BE2C (cell line): ENCODE data around the gene TXNDC5.

Experiments
- DNase-seq: peaks from one replicate; pipeline ENCODE4 v3.0.0-alpha.2; 2020
- H3K27me3 ChIP-seq: fragments of 250-450 bp; sonication (Bioruptor Pico); 2 replicates; pipeline ENCODE4 v1.5.1; 2020; ENCODE audit warnings: mild to moderate bottlenecking
- H3K36me3 ChIP-seq: fragments of 250-450 bp; sonication (Bioruptor Pico); 2 replicates; pipeline ENCODE4 v1.5.1; 2020; ENCODE audit warnings: mild to moderate bottlenecking
- H3K4me1 ChIP-seq: fragments of 250-450 bp; sonication (Bioruptor Pico); 2 replicates; pipeline ENCODE4 v1.5.1; 2020
- H3K4me3 ChIP-seq: 2 replicates; pipeline ENCODE4 v1.5.1; 2011; ENCODE audit warnings: low read depth, low read length
- H3K9me3 ChIP-seq: fragments of 250-450 bp; sonication (Bioruptor Pico); 2 replicates; pipeline ENCODE4 v1.5.1; 2020
- CTCF ChIP-seq: IDR thresholded peaks from 2 replicates; pipeline ENCODE4 v1.5.1; 2012; ENCODE audit warnings: mild to moderate bottlenecking, low read depth, low read length

The TXNDC5 gene

GRCh38 chr6:7918403-7918802 lies 7.8 kb upstream of the TXNDC5 start:
- Histone ChIP-seq H3K9me3 (no peaks in the 10 kb centered on the region), H3K4me1 (peaks cover 6% of the 10 kb centered on the region), H3K36me3 (no peaks in the 10 kb centered on the region), H3K27me3 (no peaks in the 10 kb centered on the region), H3K4me3 (no peak overlapping the region)
- DNase-seq = no peak
- TF ChIP-seq CTCF = no peak

GRCh38 chr6:7917729-7918128 lies 7.1 kb upstream of the TXNDC5 start:
- Histone ChIP-seq H3K36me3 (no peaks in the 10 kb centered on the region), H3K27me3 (no peaks in the 10 kb centered on the region), H3K4me1 (peaks cover 6% of the 10 kb centered on the region), H3K9me3 (no peaks in the 10 kb centered on the region), H3K4me3 (no peak overlapping the region)
- no peak for TF ChIP-seq CTCF
- no peak for DNase-seq

GRCh38 chr6:7916959-7917358 lies 6.4 kb upstream of the TXNDC5 start:
- no peaks in the 10 kb centered on the region for H3K9me3 ChIP-seq
- H3K36me3 ChIP-seq = no peaks in the 10 kb centered on the region
- no peaks in the 10 kb centered on the region for H3K27me3 ChIP-seq
- DNase-seq = no peak
- H3K4me1 ChIP-seq = peaks cover 6% of the 10 kb centered on the region
- no peak for TF ChIP-seq CTCF
- no peak overlapping the region for H3K4me3 ChIP-seq

GRCh38 chr6:7914991-7915789 lies 4.6 kb upstream of the TXNDC5 start:
- Histone ChIP-seq H3K36me3 (no peaks in the 10 kb centered on the region), H3K9me3 (no peaks in the 10 kb centered on the region), H3K4me1 (peaks cover 6% of the 10 kb centered on the region), H3K27me3 (no peaks in the 10 kb centered on the region), H3K4me3 (no peak overlapping the region)
- peak; percentile 66 for DNase-seq
- no peak for TF ChIP-seq CTCF

GRCh38 chr6:7914311-7914710 lies 3.7 kb upstream of the TXNDC5 start:
- TF ChIP-seq CTCF = no peak
- Histone ChIP-seq H3K36me3 (no peaks in the 10 kb centered on the region), H3K4me1 (peaks cover 6% of the 10 kb centered on the region), H3K9me3 (no peaks in the 10 kb centered on the region), H3K27me3 (no peaks in the 10 kb centered on the region; the same call in 1 of the 2 replicates), H3K4me3 (no peak overlapping the region)
- no peak for DNase-seq

- H3K9me3 ChIP-seq = no peaks in the 10 kb centered on the region
- no peak for TF ChIP-seq CTCF
- no peaks in the 10 kb centered on the region; the same call in 1 of the 2 replicates for H3K27me3 ChIP-seq
- H3K36me3 ChIP-seq = no peaks in the 10 kb centered on the region
- DNase-seq = no peak
- no peak overlapping the region for H3K4me3 ChIP-seq
- H3K4me1 ChIP-seq = peaks cover 6% of the 10 kb centered on the region
These were observed 2.3 kb upstream of the TXNDC5 start for GRCh38 chr6:7912736-7913517.
